GM12872 (cell line): ENCODE results near the gene OR1E1.

ENCODE experiments used
- TF ChIP-seq, protein P1 (sequence below): IDR thresholded peaks from 3 replicates; pipeline ENCODE4 v1.5.1; 2011; ENCODE audit warnings: low read depth, mild to moderate bottlenecking, low read length, moderate library complexity; ENCODE audit not compliant: insufficient read depth

Gene OR1E1

DNA sequence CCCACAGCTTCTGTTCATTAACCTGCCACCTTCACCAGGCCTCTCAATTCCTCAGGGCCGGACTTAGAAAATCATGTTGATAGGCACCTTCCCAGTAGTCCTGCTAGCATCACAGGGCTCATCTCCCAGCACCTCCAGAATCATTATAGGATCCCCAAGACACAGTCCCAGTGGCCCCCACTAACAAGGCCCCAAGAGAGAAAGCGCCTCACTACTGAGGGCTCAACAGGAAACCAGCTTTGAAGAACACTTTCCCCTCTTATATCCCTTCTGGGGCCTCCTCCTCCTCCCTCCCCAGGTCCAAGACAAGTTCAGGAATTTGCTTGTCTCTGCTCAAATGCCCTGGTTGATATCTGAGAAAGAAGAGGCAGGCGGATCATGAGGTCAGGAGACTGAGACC, 12.9 kb upstream of the OR1E1 start, which contains the start of gene OR3A3:
OR3A3 (plus strand) TSS at position 301 of the 400 bp plus-strand sequence.
- TF ChIP-seq, protein P1, sequence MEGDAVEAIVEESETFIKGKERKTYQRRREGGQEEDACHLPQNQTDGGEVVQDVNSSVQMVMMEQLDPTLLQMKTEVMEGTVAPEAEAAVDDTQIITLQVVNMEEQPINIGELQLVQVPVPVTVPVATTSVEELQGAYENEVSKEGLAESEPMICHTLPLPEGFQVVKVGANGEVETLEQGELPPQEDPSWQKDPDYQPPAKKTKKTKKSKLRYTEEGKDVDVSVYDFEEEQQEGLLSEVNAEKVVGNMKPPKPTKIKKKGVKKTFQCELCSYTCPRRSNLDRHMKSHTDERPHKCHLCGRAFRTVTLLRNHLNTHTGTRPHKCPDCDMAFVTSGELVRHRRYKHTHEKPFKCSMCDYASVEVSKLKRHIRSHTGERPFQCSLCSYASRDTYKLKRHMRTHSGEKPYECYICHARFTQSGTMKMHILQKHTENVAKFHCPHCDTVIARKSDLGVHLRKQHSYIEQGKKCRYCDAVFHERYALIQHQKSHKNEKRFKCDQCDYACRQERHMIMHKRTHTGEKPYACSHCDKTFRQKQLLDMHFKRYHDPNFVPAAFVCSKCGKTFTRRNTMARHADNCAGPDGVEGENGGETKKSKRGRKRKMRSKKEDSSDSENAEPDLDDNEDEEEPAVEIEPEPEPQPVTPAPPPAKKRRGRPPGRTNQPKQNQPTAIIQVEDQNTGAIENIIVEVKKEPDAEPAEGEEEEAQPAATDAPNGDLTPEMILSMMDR, result no peak

DNA sequence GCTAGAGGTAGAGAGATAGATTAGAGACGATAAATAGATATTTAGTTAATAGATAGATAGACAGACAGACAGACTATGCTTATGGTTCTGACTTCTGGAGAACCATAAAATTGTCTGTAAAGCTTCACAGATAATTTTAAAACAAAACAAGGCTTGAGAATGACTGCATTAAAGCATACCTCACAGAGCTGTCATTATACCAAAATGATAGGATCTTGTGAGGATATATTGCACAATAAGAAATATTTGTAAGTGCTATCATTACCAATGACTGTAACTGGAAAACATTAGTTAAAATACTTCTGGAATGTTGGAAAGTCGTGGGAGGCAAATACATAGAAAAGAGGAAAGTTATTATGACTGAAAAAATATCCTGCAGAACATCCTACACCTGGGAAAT, 3.6 kb upstream of the OR1E1 start:
- TF ChIP-seq, protein P1, result no peak

DNA sequence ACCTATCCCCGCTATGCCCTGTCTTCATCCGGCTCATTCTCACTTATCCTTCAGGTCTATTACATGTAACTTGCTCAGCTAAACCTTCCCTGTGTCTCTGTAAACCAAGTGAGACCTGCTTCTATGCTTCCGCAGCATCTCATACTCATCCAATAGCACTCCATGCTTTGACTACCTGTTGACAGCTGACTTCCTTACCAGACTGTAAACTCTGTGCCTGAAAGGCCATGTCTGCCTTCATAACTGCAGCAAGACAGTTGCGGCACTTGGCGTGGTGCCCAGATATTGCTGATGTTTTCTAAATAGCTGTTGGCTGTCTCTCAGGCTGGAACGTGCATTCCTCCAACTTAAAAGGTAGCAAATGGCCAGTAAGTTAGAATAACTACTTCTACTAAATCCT, 1.8 kb upstream of the OR1E1 start:
- TF ChIP-seq, protein P1, result no peak

DNA sequence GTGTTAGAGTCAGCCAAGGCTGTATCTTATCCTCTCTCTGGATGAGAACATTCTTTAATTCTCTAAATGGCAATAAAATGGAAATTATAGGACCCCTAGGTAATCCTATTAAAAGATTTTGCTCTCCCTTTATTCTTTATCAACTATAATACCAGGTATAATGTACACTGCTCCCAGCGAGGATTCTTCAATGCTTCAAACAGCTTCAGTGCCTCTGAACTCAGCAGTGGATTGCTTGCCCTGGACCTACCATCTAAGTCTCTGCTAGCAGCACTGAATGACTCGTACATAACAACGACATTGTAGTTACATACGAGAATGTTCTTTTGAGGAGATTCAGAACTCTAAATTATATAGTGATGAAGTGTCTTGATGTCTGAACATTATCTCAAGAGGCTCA, 8.4 kb downstream of the OR1E1 start:
- TF ChIP-seq, protein P1, result no peak

DNA sequence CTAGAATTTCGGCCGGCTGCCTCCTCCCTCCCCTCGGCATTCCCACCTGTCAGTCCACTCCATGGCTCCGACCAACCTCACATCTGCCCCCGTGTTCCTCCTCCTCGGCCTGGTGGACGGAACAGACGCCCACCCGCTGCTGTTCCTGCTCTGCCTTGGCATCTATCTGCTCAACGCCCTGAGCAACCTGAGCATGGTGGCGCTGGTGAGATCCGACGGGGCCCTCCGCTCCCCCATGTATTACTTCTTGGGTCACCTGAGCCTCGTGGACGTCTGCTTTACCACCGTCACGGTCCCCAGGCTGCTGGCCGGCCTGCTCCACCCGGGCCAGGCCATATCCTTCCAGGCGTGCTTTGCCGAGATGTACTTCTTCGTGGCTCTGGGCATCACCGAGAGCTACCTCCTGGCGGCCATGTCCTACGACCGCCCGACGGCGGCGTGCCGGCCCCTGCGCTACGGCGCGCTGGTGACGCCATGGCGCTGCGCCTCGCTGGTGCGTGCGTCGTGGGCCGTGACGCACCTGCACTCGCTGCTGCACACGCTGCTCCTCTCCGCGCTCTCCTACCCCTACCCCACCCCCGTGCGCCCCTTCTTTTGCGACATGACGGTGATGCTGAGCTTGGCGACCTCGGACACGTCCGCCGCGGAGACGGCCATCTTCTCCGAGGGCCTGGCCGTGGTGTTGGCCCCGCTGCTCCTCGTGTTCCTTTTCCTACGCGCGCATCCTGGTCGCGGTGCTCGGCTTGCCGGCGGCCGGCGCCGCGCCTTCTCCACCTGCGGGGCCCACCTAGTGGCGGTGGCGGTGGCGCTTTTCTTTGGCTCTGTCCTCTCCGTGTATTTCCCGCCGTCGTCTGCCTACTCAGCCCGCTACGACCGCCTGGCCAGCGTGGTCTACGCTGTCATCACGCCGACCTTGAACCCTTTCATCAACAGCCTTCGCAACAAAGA, 12.1 kb downstream of the OR1E1 start, which contains the start of gene OR3A2:
OR3A2 (minus strand) TSS at position 440 of the 948 bp plus-strand sequence.
- TF ChIP-seq, protein P1, result no peak

DNA sequence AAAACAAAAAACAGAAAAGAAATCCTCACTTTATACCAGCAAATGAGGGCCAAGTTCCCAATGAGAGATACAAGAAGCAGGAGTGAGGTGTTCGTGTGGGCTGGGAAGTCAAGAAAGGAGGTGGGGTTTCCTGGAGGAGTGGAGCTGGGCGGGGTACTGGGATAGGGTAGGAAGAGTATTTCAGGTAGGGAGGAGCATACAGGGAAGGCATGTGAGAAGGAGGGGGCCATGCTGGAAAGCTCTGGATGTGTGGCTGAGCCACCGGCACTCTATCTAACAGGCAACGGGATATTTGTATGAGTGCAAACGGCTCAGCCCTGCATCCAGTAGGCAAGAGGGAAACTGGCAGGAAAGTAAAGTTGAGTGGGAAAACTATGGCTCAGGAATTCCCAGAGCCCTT, 16.3 kb downstream of the OR1E1 start:
- TF ChIP-seq, protein P1, result no peak

DNA sequence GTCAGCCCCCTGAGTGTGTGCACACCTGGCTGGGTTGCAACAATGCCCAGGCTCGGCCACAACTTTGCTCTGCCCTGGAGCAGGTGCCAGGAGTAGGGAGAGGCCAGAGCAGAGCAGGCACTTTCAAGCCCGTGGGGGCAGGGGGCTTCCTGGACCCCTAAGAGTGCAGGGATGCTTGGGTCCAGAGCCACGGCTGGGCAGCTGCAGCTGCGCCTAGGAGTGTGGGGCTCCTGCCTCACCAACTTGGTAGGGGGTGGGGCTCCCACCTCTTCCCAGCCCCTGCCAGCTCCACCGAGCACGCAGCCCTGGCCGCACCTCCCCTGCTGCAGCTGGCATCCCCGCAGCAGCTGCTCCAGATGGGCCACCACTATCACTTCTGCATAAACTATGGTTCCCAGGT, 19.9 kb downstream of the OR1E1 start:
- TF ChIP-seq, protein P1, result no peak
